HCT116 (cell line): ENCODE results near the gene RNF112.

Experiments
- ATF3 ChIP-seq: IDR thresholded peaks from 2 replicates; pipeline ENCODE4 v1.6.1; 2012
- CBX3 ChIP-seq: IDR thresholded peaks from 2 replicates; pipeline ENCODE4 v1.6.1; 2012; ENCODE audit warnings: low read depth
- CEBPB ChIP-seq: IDR thresholded peaks from 2 replicates; pipeline ENCODE4 v1.6.1; 2012; ENCODE audit warnings: low read depth
- CTCF ChIP-seq, 3 experiments: fragments of 200-600 bp in 1 of 3; sonication (generic) in 1 of 3; IDR thresholded peaks in 2 of 3; conservative IDR thresholded peaks in 1 of 3; 2 replicates each; pipeline ENCODE4 v1.5.1; 2012 to 2017; ENCODE audit warnings: low read depth in 2 of 3, low read length in 2 of 3, antibody characterized with exemption in 1 of 3, borderline replicate concordance in 1 of 3, control low read depth in 1 of 3, mild to moderate bottlenecking in 1 of 3, mixed read lengths in 1 of 3, mixed run types in 1 of 3, moderate library complexity in 1 of 3; ENCODE audit not compliant: insufficient read depth in 1 of 3
- EZH2 ChIP-seq: fragments of 200-600 bp; sonication (generic); IDR thresholded peaks from 2 replicates; pipeline ENCODE4 v1.6.1; 2017; ENCODE audit warnings: antibody characterized with exemption, mixed run types
- EZH2phosphoT487 ChIP-seq: fragments of 200-600 bp; IDR thresholded peaks from 2 replicates; pipeline ENCODE4 v1.6.1; 2018; ENCODE audit warnings: antibody characterized with exemption, borderline replicate concordance
- POLR2A ChIP-seq: IDR thresholded peaks from 2 replicates; pipeline ENCODE4 v1.7.0; 2011; ENCODE audit warnings: borderline replicate concordance; ENCODE audit not compliant: insufficient read depth, insufficient read length; ENCODE audit errors: extremely low read depth
- SP1 ChIP-seq: IDR thresholded peaks from 2 replicates; pipeline ENCODE4 v1.6.1; 2012; ENCODE audit warnings: low read depth
- SRF ChIP-seq: IDR thresholded peaks from 2 replicates; pipeline ENCODE4 v1.6.1; 2012; ENCODE audit warnings: low read depth

- TF ChIP-seq POLR2A (no peak), SRF (no peak), CTCF (IDR thresholded peaks at IDR 0.05 in 2 of 3, conservative IDR thresholded peaks at IDR 0.05 in 1 of 3; ENCODE audit: borderline replicate concordance in 1 of 3, insufficient read depth in 1 of 3, low read depth in 2 of 3, low read length in 2 of 3) (no peak), ATF3 (no peak), EZH2 (no peak), CEBPB (no peak), CBX3 (no peak), EZH2phosphoT487 (no peak), SP1 (no peak)
Measured at GRCh38 chr17:19369107-19369778, 41.8 kb upstream of the RNF112 start.
